GM18505 (cell line): Measurements from ENCODE around the gene CLASRP.
"Not testable (repeated sequence)": the region's sequence is repeated elsewhere in the genome, so short reads cannot be mapped to it uniquely, and the experiment has no call there.

Experiments used
- ATAC-seq: cut with Tn5 transposase; IDR thresholded peaks from one replicate; pipeline ENCODE4 v1.9.1; 2021; ENCODE audit not compliant: unreplicated experiment
- POLR2A ChIP-seq: IDR thresholded peaks from 4 replicates; pipeline ENCODE4 v1.6.1; 2011; ENCODE audit warnings: borderline replicate concordance; ENCODE audit not compliant: insufficient read depth, insufficient read length; ENCODE audit errors: extremely low read depth

The CLASRP gene

GRCh38 chr19:45117167-45117594 lies 78.3 kb downstream of the CLASRP start:
- ATAC-seq: no peak
- TF ChIP-seq POLR2A: no peak

DNA sequence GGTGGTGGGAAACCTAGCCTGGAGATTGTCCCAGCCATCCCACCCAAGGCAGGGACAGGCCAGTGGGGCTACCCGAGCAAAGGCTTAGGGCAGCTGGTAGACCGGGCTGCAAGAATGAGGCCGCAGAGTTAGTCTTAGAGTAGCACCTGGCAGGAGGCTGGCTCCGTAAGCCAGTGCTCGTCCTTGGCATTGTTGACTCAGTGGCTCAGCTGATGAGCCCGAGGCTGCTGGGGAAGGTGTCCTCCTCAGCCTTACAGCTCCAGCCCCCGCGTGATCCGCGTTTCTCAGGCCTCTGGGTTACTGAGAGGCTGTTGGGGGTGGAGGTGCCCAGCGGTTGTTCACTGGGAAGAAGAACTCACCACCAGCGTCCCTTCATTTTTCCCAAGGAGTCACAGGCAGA lies 78.8 kb downstream of the CLASRP start:
- TF ChIP-seq POLR2A: no peak
- no peak for ATAC-seq

DNA sequence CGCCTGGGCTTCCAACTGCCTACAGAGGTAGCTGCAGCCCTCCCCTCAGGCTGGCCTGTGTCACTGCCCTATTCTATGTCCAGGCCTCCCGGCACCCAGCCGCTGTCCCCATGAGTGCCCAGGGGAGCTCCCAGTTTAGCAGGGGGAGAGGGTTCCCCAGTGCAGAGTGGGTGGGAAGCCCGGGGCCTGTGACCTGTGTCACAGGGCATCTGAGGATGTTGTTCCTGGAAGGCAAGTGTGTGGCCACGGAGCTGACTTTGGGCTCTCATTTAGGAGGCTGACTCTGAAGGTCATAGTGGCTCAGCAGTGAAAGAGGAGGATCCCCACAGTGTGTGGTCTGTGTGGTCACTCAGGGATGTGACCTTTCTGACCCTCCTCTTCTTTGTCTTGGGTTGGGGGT lies 79.3 kb downstream of the CLASRP start:
- ATAC-seq: no peak

DNA sequence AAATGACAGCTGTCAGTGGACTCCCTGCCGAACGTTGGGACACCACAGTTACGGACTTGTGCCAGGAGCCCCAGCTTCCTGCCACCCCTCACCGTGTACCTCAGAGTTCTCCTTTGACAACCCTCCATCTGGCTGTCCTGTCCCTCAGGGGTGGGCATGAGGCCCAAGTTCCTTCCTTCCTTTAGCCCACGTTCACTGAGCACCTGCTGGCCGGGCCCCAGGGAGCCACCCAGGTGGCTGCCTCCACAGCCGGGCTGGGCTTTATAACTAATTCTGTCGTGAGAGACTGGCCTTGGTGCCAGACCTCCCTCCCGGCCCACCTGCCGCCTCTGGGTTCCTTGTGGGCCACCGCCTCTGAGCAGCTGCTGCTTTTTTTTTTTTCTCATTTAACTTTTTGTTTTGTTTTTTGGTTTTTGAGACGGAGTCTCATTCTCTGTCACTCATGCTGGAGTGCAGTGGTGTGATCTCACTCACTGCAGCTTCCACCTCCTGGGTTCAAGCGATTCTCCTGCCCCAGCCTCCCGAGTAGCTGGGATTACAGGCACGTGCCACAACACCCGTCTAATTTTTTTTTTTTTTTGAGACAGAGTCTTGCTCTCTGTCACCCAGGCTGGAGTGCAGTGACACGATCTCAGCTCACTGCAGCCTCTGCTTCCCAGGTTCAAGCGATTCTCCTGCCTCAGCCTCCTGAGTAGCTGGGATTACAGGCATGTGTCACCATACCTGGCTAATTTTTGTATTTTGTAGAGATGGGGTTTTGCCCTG lies 79.9 kb downstream of the CLASRP start:
- not testable (repeated sequence) for ATAC-seq

More for the DNA sequence above, 79.3 kb downstream of the CLASRP start:
- no peak for TF ChIP-seq POLR2A

- no peak for TF ChIP-seq POLR2A
- ATAC-seq: no peak
Observed at GRCh38 chr19:45119582-45119981, 80.7 kb downstream of the CLASRP start.
